IPS DF 4.7 (cell line): ENCODE results near the gene GGN.
"Not testable (repeated sequence)": the region's sequence is repeated elsewhere in the genome, so short reads cannot be mapped to it uniquely, and the experiment has no call there.

Experiments
- DNase-seq: peaks from one replicate; pipeline ENCODE4 v3.0.0-alpha.2; 2013; ENCODE audit warnings: low spot score; ENCODE audit errors: extremely low read depth

Gene GGN

DNA sequence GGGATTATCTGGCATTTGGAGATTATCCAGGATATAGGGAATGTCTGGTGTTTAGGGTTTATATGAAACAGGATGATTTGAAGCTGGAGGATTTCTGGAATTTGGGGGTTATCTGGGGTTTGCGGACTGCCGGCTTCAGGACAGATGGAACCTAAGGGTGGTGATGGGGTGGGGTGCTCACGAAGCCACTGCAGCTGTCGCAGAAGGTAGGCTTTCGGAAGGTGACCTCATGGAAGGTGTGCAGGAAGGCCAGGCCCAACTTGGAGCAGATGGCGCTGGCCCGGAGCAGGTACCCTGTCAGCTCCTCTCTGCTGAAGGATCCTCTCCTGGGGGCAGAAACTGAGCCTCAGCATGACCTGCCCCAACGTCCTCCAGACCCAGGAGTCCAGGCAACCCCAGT is 24.7 kb upstream of the GGN start:
- DNase-seq: no peak

DNA sequence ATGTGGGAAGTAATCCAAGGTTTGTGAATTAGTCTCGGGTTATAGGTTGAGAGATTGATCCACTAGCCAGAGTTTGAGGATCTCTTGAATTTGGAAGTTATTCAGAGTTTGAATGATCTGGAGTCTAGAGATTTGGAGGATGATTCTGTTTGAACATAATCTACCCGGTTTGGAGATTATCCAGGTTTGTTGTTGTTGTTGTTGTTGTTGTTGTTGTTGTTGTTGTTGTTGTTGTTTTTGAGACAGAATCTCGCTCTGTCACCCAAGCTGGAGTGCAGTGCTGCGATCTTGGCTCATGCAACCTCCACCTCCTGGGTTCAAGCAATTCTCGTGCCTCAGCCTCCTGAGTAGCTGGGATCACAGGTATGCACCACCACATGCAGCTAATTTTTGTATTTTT is 24.1 kb upstream of the GGN start:
- not testable (repeated sequence) for DNase-seq

DNA sequence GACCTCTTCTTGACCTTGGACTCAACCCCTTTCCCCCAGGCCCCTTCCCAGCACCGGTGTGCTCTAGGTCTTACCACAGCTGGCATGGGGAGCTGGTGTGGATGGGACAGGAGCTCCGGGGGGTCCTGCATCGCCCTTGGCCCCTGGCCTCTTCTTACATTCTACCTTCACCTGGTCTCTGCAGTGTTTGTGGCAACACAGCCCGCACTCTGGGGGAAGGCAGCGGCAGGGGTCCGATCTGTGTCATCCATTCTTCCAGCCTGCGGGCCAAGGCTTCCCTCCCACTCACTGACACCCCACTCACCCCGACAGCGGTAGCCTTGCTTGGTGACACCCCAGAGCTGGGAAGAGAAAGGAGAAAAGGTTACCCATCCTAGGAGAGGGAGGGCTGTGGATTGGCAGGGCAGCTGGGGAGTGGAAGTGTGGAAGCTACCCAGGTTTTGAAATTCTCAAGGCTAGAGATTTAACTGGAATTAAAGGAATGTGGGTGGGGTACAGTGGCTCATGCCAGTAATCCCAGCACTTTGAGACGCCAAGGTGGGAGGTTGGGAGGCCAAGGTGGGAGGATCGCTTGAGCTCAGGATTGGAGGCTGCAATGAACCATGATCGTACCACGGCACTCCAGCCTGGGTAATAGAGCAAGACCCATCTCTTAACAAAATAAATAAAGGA is 23.3 kb upstream of the GGN start:
- DNase-seq: no peak

DNA sequence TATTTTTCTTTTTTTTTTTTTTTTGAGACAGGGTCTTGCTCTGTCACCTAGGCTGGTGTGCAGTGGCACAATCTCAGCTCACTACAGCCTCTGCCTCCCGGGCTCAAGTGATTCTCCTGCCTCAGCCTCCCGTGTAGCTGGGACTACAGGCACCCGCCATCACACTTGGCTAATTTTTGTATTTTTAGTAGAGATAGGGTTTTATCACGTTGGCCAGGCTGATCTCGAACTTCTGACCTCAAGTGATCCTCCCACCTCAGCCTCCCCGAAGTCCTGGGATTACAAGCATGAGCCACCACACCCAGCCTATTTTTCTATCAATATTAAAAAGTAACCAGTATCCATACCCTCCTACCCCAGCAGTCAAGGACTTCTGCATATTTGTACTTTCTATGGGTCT is 22.6 kb upstream of the GGN start:
- not testable (repeated sequence) for DNase-seq

DNA sequence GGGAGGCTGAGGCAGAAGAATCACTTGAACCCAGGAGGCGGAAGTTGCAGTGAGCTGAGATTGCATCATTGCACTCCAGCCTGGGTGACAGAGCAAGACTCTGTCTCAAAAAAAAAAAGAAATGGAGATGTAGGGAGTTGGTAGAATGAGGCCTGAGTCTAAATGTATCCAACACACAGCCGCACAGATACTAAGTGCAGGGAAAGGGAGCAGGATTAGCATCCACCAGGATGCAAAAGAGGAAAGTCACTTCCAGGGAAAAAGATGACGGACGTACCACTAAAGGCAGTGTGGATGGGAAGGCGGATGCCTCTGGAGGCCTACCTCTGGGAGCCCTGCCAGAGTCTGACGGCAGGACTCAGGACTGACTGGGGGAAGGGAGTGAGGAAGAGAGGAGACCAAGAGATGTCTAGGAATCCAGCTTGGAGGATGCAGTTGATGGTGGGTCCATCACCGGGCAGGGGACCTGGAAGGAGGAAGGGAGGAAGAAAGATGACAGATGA is 21.8 kb upstream of the GGN start:
- DNase-seq: no peak

DNA sequence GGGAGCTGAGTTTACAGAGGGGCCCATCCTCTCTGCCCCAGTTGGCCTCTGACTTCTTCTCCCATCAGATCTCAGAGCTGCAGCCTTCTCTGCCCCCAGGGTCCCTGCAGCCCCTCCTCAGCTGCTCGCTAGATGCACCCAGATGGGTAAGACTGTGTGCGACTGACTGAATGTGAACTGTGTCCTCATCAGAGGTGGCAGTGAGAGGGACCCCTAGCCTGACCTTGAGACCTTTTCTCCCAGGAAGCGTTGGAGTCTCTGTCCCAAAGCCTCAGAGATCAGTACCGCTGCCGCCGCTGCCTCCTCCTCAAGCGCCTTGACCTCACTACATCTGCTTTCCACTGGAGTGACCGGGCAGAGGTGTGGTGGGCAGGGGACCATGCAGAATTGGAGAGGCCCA is 17.4 kb upstream of the GGN start:
- DNase-seq: no peak

DNA sequence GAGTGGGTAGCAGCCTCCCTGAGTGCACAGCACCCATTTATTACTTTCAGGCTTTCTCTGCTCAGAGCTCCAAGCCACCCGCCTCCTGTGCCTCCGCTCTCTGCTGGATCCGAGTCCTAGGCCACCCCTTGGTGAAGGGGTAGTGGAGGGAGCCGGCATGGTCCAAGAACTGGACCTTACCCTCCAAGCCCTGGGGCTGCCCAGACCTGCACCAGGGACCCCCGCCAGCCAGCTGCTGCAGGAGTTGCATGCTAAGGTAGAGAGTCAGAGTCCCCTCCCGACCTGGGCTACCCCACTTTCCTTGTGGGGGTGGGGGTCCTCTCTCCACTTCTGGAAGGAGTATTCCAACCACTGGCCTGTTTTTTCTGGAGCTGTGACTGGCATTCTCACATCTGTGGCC is 17.0 kb upstream of the GGN start:
- DNase-seq: no peak

DNA sequence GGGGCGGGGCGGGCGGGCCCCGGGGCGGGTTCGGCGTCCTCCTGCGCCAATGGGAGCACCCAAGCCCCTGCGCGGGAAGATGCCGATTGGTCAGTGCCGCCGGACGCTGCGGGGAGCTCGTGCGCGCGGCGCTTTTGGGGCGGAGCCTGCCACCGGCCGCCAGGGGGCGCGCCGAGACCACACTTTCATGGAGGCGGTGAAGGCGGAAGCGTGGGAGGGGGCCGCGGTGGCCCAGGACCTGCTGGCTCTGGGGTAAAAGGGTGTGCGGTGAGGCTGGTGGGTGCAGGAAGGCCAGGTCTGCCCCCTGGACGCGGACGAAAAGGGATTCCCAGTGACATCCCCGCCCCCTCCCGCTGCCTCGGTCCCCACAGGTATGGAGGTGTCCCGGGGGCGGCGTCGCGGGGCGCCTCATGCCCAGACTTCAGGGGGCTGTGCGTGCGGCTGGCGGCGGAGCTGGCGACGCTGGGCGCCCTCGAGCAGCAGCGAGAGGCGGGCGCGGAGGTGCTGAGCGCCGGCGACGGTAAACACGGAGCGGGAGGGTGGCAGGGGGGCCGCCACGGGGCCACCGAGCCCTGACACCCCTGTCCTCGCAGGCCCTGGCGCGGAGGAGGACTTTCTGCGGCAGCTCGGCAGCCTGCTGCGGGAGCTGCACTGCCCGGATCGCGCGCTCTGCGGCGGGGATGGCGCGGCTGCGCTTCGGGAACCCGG is 15.3 kb upstream of the GGN start, which contains the start of gene FAM98C:
TSS of gene FAM98C (plus strand) at position 127 of the 708 bp plus-strand sequence. CDS start at position 188, 61 bp downstream.
- DNase-seq: no peak

DNA sequence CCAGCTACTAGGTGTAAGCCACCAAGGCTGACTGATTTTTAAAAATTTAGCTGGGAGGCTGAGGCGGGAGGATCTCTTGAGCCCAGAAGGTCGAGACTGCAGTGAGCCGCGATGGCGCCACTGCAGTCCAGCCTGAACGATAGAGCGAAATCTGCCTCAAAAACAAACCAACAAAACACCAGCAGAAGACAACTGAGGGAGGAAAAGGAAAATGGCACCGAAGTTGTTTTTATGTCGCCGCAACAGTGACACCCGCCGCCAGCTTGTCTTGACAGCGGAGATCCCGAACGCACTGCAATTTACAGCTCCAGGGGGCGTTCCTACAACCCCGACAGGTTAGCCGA is 14.8 kb upstream of the GGN start:
- no peak for DNase-seq

DNA sequence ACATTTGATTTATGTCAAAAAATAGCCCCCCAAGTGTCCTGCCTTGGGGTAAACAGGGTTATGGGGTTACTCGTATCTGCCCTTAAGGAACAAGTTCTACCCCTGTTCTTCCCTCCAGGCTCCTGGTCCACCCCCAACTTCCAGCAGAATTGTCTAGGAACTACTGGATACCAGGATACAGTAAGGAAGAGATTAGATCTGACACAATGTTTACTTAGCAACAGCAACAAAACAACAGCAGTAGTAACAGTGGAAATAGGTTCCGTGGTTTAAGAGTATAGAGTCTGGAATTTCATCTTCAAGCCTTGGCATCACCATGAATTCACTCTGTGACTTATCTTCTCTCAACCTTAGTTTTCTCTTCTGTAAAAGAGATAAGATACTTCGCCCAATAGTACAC is 13.3 kb upstream of the GGN start:
- DNase-seq: no peak

DNA sequence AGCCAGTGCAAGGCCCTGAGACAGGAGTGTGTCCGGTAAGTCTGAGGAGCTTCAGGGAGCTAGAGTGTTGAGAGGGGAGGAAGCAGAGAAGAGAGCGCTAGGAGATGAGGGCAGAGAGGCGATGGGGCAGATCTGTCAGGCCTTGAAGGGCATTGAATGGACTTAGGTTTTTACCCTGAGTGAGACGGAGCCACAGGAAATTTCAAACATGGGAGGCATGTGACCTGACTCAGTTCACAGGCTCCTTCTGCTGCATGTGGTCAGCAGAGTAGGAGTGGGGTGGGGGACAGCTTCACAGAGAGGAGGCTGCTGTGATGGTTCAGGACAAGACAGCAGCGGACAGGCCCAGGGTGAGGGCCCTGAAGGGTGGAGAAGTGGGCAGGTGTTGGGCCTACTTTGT is 12.5 kb upstream of the GGN start:
- DNase-seq: no peak

DNA sequence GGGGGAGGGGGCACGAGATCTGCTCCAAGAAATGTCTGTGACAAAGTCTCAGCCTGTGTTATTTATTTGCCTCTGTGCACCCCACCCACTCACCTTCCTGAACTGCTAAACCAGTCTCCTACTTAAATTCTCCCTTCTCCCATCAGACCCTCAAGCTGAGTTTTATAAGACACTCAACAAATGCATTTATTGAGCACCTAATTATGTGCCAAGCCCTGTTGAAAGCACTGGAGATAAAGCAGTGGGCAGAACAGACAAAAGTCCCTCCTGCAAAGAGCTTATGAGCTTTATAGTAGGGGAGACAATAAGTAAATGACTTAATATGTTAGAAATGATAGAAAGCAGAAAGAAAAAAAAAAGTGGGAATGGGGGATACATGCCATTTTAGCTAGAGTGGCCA is 11.7 kb upstream of the GGN start:
- DNase-seq: no peak

DNA sequence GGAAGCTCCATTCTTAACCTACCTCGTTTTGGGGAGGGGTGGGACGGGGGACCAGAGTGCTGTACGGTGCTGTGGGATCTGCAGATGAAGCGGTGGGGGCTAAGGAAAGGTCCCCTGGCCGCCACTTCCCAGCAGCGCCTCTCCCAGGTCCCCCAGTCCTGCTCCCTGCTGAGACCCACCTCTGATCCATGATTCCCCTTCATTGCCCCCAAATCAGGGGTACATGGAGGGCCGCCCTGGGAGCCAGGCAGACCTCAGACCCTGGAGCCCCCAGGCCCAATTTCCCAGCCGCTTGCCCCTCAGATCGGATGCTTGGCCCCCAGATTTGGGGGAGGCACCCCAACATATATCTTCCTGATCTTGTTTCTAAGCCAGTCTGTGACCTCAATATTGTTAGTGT is 11.2 kb upstream of the GGN start:
- DNase-seq: no peak

DNA sequence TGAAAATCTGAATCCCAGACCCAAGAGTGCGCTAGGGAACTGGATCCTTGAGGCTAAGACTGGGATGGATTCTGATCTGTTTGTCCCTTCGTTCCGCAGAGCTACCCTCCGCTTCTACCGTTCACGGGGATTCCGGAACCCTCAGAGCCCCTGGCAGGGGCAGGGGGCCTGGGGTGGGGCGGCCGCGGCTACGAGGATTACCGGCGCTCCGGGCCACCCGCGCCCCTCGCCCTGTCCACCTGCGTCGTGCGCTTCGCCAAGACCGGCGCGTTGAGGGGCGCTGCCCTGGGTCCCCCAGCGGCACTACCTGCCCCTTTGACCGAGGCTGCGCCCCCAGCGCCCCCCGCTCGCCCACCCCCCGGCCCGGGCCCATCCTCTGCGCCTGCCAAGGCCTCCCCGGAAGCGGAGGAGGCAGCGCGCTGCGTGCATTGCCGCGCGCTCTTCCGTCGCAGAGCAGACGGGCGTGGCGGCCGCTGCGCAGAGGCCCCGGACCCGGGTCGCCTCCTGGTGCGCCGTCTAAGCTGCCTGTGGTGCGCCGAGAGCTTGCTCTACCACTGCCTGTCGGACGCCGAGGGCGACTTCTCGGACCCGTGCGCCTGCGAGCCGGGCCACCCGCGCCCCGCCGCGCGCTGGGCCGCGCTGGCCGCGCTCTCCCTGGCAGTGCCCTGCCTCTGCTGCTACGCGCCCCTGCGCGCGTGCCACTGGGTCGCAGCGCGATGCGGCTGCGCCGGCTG is 7.7 kb upstream of the GGN start:
- DNase-seq: no peak

DNA sequence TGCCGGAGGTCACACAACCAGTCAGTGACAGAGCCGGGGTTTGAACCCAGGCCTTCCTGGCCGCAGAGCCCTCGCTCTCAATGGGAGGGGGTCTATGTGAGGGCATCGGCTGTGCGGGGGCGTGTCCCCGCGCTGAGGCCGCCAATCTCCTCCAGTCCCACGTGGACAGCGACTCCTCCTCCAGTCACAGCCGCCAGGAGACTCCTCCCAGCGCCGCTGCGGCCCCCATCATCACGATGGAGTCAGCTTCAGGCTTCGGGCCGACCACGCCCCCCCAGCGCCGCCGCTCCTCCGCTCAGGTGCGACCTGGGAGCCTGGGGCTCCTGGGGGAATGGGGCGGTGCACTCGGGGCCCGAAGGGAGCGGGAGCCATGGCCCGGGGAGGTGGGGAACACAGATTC is 6.7 kb upstream of the GGN start:
- no peak for DNase-seq

DNA sequence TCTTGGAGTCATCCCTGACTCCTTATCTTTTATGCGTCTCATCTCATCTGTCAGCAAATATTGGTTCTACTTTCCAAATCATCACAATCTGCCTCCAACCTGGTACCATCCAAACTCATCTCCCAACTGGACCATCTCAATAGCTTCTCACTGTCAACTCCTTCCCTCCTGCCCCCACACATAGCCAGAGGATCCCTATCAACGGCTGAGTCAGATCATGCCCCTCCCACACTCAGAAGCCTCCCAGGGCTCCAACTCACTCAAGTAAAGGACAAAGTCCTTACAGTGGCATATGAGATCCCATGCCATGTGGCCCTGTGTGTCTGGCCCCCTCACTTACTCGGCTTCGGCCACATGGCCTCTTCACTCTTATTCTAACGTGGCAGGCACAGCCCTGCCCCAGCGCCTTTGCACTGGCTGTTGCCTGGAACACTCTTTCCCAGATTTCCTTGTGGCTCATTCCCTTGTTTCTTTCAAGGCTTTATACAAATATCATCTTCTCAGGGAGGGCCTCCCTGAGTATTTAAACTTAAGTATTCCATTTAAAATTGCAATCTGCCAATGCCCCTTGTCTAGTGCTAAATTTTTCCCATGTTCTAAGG is 5.0 kb upstream of the GGN start:
- DNase-seq: no peak

DNA sequence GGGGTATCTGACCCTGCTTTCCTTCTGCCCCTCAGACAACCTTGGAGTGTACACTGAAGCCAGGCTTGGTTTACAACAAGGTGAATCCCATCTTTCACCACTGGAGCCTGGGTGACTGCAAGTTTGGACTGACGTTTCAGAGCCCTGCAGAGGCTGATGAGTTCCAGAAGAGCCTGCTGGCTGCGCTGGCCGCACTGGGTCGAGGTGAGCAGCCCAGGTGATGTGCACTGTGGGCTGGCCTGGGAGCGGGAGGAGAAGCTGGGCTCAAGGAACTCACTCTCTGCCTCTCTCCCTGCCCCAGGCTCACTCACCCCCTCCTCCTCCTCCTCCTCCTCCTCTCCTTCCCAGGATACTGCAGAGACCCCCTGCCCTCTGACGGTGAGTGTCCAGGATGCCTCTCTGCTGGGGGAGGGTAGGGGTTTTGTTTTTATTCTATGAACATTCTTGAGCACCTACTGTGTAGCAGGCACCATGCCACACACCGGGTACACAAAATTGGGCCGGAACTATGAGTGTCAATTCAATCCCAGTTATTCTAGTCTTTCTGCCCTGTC is 4.2 kb upstream of the GGN start:
- no peak for DNase-seq

DNA sequence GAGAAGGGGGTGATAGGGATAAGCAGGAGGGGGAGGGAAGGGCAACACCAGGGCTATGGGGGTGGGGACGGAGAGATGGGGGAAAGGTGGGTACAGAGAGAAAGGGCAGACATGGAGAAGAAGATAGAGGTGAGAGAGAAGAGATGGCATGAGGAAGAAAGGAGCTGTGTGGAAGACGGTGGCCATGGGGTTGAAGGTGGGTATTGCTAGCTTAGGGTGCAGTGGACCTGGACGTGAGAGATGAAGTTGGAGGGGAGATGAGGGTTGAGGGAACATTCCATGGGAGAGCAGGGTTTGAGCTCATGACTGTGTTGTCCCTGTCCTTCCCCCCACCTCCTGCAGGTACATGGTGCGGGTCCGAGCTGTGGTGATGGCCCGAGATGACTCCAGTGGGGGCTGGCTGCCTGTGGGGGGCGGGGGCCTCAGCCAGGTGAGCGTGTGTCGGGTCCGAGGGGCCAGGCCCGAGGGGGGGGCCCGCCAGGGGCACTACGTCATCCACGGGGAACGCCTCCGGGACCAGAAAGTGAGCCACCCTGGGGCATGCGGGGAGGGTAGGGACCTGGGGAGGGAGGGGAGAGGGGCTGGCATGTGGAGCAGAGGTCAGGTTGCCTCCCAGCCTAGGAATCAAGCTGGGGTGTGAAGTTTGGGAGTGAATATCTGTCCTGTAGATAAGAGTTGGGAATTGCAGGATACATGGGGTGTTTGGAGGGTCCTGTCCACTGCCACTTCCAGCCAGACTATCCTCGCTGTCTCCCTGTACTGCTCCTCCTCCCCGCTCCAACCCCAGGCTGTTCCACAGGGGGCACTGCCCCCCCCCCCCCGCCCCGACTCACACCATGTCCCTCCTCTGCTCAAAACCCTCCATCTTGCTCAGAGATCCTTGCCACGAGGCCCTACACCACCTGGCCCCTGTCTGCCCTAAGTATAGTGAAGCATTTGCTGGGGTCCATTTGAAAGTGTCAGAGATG is 2.4 kb upstream of the GGN start:
- DNase-seq: no peak

DNA sequence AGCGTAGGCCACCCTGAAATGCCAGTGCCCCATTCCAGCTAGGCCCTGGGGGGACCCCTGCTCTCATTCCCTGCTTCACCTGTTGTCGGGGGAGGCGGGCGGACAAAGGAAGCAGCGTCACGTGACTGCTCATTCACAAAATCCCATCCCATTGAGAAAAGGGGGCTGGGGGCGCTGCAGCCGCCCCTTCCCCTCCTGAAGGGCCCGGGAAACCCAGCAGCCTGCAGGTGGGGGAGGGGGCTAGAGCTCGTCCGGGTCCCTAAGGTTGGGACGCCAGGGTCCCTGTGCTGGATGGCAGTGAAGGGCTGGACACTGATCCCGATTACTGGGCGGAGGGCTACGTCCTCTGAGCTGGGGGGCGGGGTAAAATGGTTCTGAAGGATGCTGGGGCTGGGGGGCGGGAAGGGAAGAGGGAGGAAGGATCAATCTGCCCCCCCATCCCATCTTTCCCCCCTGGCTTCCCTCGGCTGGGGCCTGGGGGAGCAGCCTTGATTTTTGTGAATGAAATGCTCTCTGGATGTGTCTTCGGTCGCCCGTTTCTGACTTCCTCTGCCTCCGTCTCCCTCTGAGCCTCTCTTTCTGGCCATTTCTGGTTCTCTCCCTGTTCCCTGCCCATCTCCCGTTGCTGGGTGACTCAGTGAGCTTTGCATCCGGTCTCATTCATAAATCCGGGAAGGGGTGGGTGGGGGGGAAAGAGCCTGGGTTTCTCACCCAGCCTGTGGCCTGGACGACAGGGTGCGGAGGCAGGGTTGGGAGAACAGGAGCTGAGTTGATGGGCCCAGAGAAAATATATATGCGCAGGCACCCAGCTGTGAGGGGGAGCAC is 1.5 kb upstream of the GGN start:
- no peak for DNase-seq
